HG02678 (cell line): ENCODE results near the gene DNAJC1.
A peak's percentile ranks its signal among the peaks of the same experiment; 100 is the strongest.
"Not testable (repeated sequence)": the region's sequence is repeated elsewhere in the genome, so short reads cannot be mapped to it uniquely, and the experiment has no call there.

Source experiments
- ATAC-seq: cut with Tn5 transposase; IDR thresholded peaks from one replicate; pipeline ENCODE4 v1.9.1; 2021; ENCODE audit warnings: mild to moderate bottlenecking, moderate library complexity; ENCODE audit not compliant: unreplicated experiment

The DNAJC1 gene

GRCh38 chr10:21910798-21911197 lies 92.7 kb downstream of the DNAJC1 start:
- no peak for ATAC-seq

GRCh38 chr10:21907436-21907835 lies 96.1 kb downstream of the DNAJC1 start:
- no peak for ATAC-seq

GRCh38 chr10:21904930-21905329 lies 98.6 kb downstream of the DNAJC1 start:
- ATAC-seq, result no peak

GRCh38 chr10:21899736-21900135 lies 103.8 kb downstream of the DNAJC1 start:
- no peak for ATAC-seq

- ATAC-seq, result no peak
Observed at GRCh38 chr10:21895932-21896331, 107.6 kb downstream of the DNAJC1 start.

- ATAC-seq, result peak; percentile 43
Observed at GRCh38 chr10:21894648-21895342, 108.7 kb downstream of the DNAJC1 start.

GRCh38 chr10:21891439-21891838 lies 112.1 kb downstream of the DNAJC1 start:
- ATAC-seq, result no peak

GRCh38 chr10:21889477-21890275 lies 113.9 kb downstream of the DNAJC1 start:
- no peak for ATAC-seq

- ATAC-seq, result peak; percentile 98
Observed at GRCh38 chr10:21888959-21889358, 114.6 kb downstream of the DNAJC1 start.

GRCh38 chr10:21885940-21886339 lies 117.6 kb downstream of the DNAJC1 start:
- ATAC-seq, result no peak

GRCh38 chr10:21873198-21873597 lies 130.3 kb downstream of the DNAJC1 start:
- no peak for ATAC-seq

- not testable (repeated sequence) for ATAC-seq
Observed at GRCh38 chr10:21872771-21873170, 130.8 kb downstream of the DNAJC1 start.

- no peak for ATAC-seq
Observed at GRCh38 chr10:21870849-21871248, 132.7 kb downstream of the DNAJC1 start.

- not testable (repeated sequence) for ATAC-seq
Observed at GRCh38 chr10:21869087-21869486, 134.4 kb downstream of the DNAJC1 start.

GRCh38 chr10:21860718-21861117 lies 142.8 kb downstream of the DNAJC1 start:
- no peak for ATAC-seq

GRCh38 chr10:21858455-21858854 lies 145.1 kb downstream of the DNAJC1 start:
- no peak for ATAC-seq

GRCh38 chr10:21849607-21850006 lies 153.9 kb downstream of the DNAJC1 start:
- ATAC-seq, result no peak

GRCh38 chr10:21843645-21844044 lies 159.9 kb downstream of the DNAJC1 start:
- no peak for ATAC-seq

- not testable (repeated sequence) for ATAC-seq
Observed at GRCh38 chr10:21841273-21841672, 162.3 kb downstream of the DNAJC1 start.

- not testable (repeated sequence) for ATAC-seq
Observed at GRCh38 chr10:21837487-21837886, 166.0 kb downstream of the DNAJC1 start.

GRCh38 chr10:21834574-21834973 lies 169.0 kb downstream of the DNAJC1 start:
- not testable (repeated sequence) for ATAC-seq

GRCh38 chr10:21832821-21833130 lies 170.8 kb downstream of the DNAJC1 start:
- no peak for ATAC-seq
